Measurements from ENCODE around the gene TMEM79.

The TMEM79 gene

GRCh38 chr1:156284112-156284511 is at the start of gene TMEM79:
TMEM79 (plus strand) TSS chr1:156284325; CDS start chr1:156285227, 902 bp downstream.
- no peak for DNase-seq (ENCODE audit: insufficient read length, low spot score)
- no peak for TF ChIP-seq POLR2A (IDR thresholded peaks at IDR 0.05; ENCODE audit: low read depth, low read length)
- FAIRE-seq: no peak

DNA sequence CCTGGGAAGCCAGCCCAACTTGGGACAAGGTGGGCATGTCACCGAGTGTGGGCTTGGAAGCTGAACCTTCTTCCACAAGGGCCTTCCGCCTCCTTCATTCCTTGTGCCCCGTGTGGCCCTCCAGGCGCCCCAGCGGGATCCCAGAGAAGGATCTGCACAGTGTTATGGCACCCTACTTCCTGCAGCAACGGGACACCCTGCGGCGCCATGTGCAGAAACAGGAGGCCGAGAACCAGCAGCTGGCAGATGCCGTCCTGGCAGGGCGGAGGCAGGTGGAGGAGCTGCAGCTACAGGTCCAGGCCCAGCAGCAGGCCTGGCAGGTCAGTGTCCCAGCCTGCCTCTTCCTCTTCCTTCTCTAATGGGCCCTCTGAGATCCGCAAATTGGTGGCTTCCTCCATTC is 48.0 kb upstream of the TMEM79 start:
- no peak for TF ChIP-seq POLR2A (IDR thresholded peaks at IDR 0.05; ENCODE audit: low read depth, low read length)
- no peak for DNase-seq (ENCODE audit: insufficient read length, low spot score)
- FAIRE-seq: no peak

GRCh38 chr1:156238248-156238647 is 45.9 kb upstream of the TMEM79 start:
- TF ChIP-seq POLR2A (IDR thresholded peaks at IDR 0.05; ENCODE audit: low read depth, low read length): no peak
- no peak for DNase-seq (ENCODE audit: insufficient read length, low spot score)
- FAIRE-seq: no peak

DNA sequence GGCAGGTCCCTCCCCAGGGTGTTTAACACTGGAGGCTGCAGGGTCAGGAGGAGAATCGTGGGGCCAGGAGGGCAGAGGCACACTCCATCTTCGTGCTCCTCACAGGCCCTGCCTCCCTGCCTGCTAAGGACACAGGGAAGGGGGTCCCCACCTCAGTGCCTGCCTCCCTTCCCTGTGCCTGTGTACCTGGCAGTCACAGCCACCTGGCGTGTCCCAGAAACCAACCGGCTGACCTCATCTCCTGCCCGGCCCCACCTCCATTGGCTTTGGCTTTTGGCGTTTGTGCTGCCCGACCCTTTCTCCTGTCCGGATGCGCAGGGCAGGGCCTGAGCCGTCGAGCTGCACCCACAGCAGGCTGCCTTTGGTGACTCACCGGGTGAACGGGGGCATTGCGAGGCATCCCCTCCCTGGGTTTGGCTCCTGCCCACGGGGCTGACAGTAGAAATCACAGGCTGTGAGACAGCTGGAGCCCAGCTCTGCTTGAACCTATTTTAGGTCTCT is 42.8 kb upstream of the TMEM79 start:
- peak; percentile 99 for DNase-seq (ENCODE audit: insufficient read length, low spot score)
- FAIRE-seq: peak; percentile 65
- 0 out of 2 replicates have a peak, but pooled peaks have one; percentile 8 for TF ChIP-seq POLR2A (IDR thresholded peaks at IDR 0.05; ENCODE audit: low read depth, low read length)

GRCh38 chr1:156241926-156242325 is 42.2 kb upstream of the TMEM79 start, which contains the start of gene BGLAP:
BGLAP (plus strand) TSS chr1:156242184; CDS start chr1:156242232, 48 bp downstream.
- no peak for TF ChIP-seq POLR2A (IDR thresholded peaks at IDR 0.05; ENCODE audit: low read depth, low read length)
- no peak for FAIRE-seq
- no peak for DNase-seq (ENCODE audit: insufficient read length, low spot score)

GRCh38 chr1:156242738-156243137 is 41.4 kb upstream of the TMEM79 start:
- no peak for FAIRE-seq
- no peak for DNase-seq (ENCODE audit: insufficient read length, low spot score)
- TF ChIP-seq POLR2A (IDR thresholded peaks at IDR 0.05; ENCODE audit: low read depth, low read length): no peak

- DNase-seq (ENCODE audit: insufficient read length, low spot score): no peak
- no peak for FAIRE-seq
- TF ChIP-seq POLR2A (IDR thresholded peaks at IDR 0.05; ENCODE audit: low read depth, low read length): no peak
Observed at GRCh38 chr1:156244126-156244525, 40.0 kb upstream of the TMEM79 start.

GRCh38 chr1:156244712-156245111 is 39.4 kb upstream of the TMEM79 start:
- no peak for TF ChIP-seq POLR2A (IDR thresholded peaks at IDR 0.05; ENCODE audit: low read depth, low read length)
- DNase-seq (ENCODE audit: insufficient read length, low spot score): no peak
- FAIRE-seq: no peak

- no peak for TF ChIP-seq POLR2A (IDR thresholded peaks at IDR 0.05; ENCODE audit: low read depth, low read length)
- no peak for DNase-seq (ENCODE audit: insufficient read length, low spot score)
- no peak for FAIRE-seq
Observed at GRCh38 chr1:156245451-156246232, 38.5 kb upstream of the TMEM79 start.

DNA sequence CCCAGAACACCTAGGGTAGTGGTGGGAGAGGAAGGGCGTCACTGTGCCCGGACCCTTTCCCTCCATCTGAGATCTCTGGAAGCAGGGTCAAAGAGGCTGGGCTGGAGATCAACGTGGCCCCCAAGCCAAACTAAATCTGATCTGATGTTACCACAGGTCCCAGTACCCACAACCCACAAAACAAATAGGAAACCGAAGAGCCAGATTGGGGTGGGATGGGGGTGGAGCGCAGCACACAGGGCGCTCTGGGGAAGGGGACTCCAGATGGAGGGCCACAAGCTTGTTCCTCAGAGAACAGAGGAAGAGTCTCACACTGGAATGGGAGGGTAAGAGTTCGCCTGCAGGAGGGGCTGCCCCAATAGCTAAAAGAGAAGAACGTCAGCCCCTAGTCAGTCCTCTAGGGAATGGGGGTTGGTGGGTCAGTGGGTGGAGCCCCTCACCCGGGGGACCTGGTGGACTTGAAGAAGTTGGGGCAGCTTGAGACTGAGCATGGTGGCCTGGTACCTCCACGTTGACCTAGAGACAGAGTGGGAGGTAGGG is 37.8 kb upstream of the TMEM79 start:
- TF ChIP-seq POLR2A (IDR thresholded peaks at IDR 0.05; ENCODE audit: low read depth, low read length): no peak
- DNase-seq (ENCODE audit: insufficient read length, low spot score): no peak
- FAIRE-seq: no peak

GRCh38 chr1:156246781-156247459 is 37.2 kb upstream of the TMEM79 start:
- no peak for FAIRE-seq
- TF ChIP-seq POLR2A (IDR thresholded peaks at IDR 0.05; ENCODE audit: low read depth, low read length): no peak
- DNase-seq (ENCODE audit: insufficient read length, low spot score): no peak

DNA sequence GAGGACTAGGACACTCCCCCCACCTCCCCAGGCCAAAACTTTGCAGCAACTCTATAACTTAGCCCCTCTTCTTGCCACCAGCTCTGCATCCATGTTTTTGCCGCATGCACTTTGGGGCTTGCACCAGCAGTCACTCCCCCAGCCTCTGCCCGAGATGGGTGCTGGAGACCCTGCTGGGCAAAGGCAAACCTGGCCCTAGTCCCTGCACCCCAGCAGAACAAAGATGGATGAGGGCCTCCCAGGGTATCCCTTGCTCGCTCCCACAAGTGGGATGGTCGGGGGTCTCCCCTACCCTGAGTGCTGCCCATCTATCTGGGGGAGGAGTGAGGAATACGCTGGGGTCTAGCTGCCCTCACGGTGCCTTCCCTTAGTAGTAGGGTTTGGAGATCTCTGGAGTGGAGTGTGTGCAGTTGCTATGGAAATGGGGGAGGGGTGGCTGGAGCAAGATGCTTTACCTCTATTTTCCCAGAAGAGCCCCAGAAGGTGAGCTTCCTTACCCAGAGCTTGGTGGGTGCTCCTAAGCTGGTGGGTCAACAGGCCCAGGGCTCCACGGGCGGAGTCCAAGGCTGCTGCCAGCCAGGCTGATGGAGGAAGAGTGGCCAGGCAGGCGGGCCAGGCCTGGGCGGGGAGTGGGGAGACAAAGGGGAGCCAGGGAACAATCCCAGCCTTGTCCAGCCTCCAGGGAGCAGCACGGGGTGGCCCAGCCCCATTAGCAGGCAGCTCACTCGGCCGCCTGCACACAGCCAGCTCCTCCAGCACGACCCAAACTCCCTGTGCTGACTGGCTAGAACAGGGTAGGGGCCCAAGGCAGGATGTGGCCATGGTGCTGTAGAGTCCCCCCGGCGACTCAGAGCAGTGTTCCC is 36.4 kb upstream of the TMEM79 start, which contains the start of gene PAQR6:
Gene PAQR6 (minus strand): TSS at position 597 of the 863 bp plus-strand sequence. CDS start 1,325 bp downstream, outside the sequence.
- TF ChIP-seq POLR2A (IDR thresholded peaks at IDR 0.05; ENCODE audit: low read depth, low read length): no peak
- DNase-seq (ENCODE audit: insufficient read length, low spot score): no peak
- no peak for FAIRE-seq

DNA sequence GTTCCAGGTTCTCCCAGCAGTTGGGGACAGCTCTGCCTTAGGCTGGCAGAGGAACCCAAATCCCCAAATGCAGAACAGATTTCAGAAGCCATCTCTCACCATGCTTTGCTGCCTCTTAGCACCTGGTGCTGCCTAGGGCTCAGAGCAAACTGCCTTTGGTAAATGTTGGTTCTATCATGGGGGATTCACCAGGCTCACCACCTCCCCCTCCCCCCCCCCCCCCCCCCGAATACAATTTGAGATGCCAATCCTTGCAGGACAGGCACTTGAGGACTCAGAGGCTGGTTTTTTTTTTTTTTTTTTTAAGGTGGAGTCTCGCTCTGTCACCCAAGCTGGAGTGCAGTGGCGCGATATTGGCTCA is 35.8 kb upstream of the TMEM79 start:
- no peak for TF ChIP-seq POLR2A (IDR thresholded peaks at IDR 0.05; ENCODE audit: low read depth, low read length)
- DNase-seq (ENCODE audit: insufficient read length, low spot score) (no peak), FAIRE-seq (no peak)

Measured in H54 (cell line).